Pancreas (tissue), 10 donors: Measurements from ENCODE around the gene APOBEC3C. TPM values are rescaled to one million over a fixed set of nuclear protein-coding genes. Genes with fewer than 3 reads are reported as not detected.
A peak's percentile ranks its signal among the peaks of the same experiment; 100 is the strongest.

ENCODE experiments used
- ATAC-seq, 4 donors: fragments of 200-7000 bp; cut with Tn5 transposase; one replicate each; pipeline versions ENCODE4 v1.8.0 to v1.9.1; 2020; ENCODE audit warnings: mild to moderate bottlenecking in 4 of 4, moderate library complexity in 4 of 4
- DNase-seq, 6 donors: peaks; one replicate each; pipeline ENCODE4 v3.0.0-alpha.2; 2020
- FAIRE-seq: peaks from 2 replicates; lab custom pipeline; 2012; peaks lifted over from hg19 to GRCh38; lab: Jason Lieb, UNC
- H3K27ac ChIP-seq, 4 donors: fragments of 200-600 bp; sonication (generic); 1 replicate in 3 of 4; 2 replicates in 1 of 4; pipeline versions ENCODE4 v1.5.0 to v1.8.0; 2020
- H3K27me3 ChIP-seq, 4 donors: fragments of 200-600 bp; one replicate each; pipeline ENCODE4 v1.8.0; 2021
- H3K36me3 ChIP-seq, 3 donors: fragments of 200-600 bp; sonication (generic) in 1 of 3; one replicate each; pipeline versions ENCODE4 v1.5.0 to v1.8.0; 2020 to 2021
- H3K4me1 ChIP-seq, 3 donors: fragments of 200-600 bp; one replicate each; pipeline ENCODE4 v1.8.0; 2021
- H3K4me3 ChIP-seq, 4 donors: fragments of 200-600 bp; sonication (generic) in 2 of 4; one replicate each; pipeline versions ENCODE4 v1.5.0 to v1.8.0; 2020 to 2021
- H3K9me3 ChIP-seq, 4 donors: fragments of 200-600 bp; one replicate each; pipeline ENCODE4 v1.8.0; 2021
- CTCF ChIP-seq, 4 donors: fragments of 200-600 bp; sonication (generic) in 3 of 4; IDR thresholded peaks; one replicate each; pipeline versions ENCODE4 v1.5.0 to v1.8.0; 2021; ENCODE audit warnings: antibody characterized with exemption in 4 of 4
- whole genome bisulfite sequencing, 2 donors: extraction: QIAGEN DNeasy Blood & Tissue Kit; methylation state at CpG; one replicate each; pipeline ENCODE4 v1.1.7; 2013; 5-methylcytosine and 5-hydroxymethylcytosine counted together
- intact Hi-C, 3 donors: fragments of 100-400 bp; cut with DNase I; formaldehyde crosslinking; loops; one replicate each; pipeline versions ENCODE4 v1.11.1 to v1.14.2; 2022
- polyA plus RNA-seq, 2 donors: library from polyadenylated mRNA; stranded (reverse); fragments of 200-250 nt; gene quantifications; one replicate each; pipeline ENCODE4 v1.2.3, GENCODE V29; 2013
- total RNA-seq, 6 donors: library from RNA; stranded (reverse); fragmentation: NEBNext Ultra II Directional in 4 of 6; extraction: Animal tissue kit (Norgen Biotek cat#: 25700) in 4 of 6; gene quantifications; one replicate each; pipeline versions ENCODE4 v1.2.1 to v1.2.4, GENCODE V29; 2021 to 2023
- donor health status: healthy with polysubstance abuse.
- donor health status: DM: no; HTN: no; CAD: no; lungs with moderate emphysema.
- donor health status: DM: no; HTN: no; CAD: no.
- donor health status: control.
- donor health status: control.
- donor health status: Bipolar disorder and iron deficiency.
- donor health status: DM: yes; HTN: yes; CAD: no.
- donor health status: DM: no; HTN: no; CAD: no.
- donor health status: DM: no; HTN: no; CAD: no.
- donor health status: DM: yes; HTN: yes; CAD: no.

The APOBEC3C gene
- total and polyA plus RNA-seq, 8 donors, result 2.5 to 12.0 (median 5.1) TPM

DNA sequence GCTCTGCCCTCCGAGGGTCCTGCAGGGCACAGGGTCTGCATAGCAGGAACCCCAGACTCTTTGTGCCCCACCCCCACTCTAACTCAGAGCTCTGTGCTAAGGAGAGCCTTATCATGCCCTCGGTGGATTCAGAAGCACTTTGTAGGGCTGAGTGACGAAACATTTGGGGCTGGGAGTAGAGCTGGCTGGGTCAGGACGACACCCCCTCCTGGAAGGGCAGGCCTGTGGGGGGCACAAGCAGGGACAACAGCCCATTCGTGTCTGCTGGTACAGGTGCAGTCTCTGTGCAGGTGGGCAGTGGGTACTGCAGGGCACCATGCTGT, 47.7 kb upstream of the APOBEC3C start:
- no peaks in the 10 kb centered on the region for H3K36me3 ChIP-seq
- TF ChIP-seq CTCF (IDR thresholded peaks at IDR 0.05), result no peak
- intact Hi-C loops, result no loop called here
- H3K9me3 ChIP-seq, result no peaks in the 10 kb centered on the region
- FAIRE-seq (no peak), ATAC-seq (no peak), DNase-seq (no peak)
- H3K27me3 ChIP-seq, result no peaks in the 10 kb centered on the region
- 51 to 64% methylated on average over 5 of the region's 5 CpGs for whole genome bisulfite sequencing, 2 donors
- H3K4me1 ChIP-seq, result peaks cover 0 to 8% (median 0%) of the 10 kb centered on the region in 3 donors
- H3K4me3 ChIP-seq, result no peak overlapping the region
- H3K27ac ChIP-seq, result no peak overlapping the region

- intact Hi-C loops, result no loop called here
- no peak for ATAC-seq
- H3K4me1 ChIP-seq, result peaks cover 0 to 8% (median 0%) of the 10 kb centered on the region in 3 donors
- no peak overlapping the region for H3K4me3 ChIP-seq
- WGBS, 2 donors, result 89 to 90% methylated on average over 7 of the region's 7 CpGs
- no peaks in the 10 kb centered on the region for H3K36me3 ChIP-seq
- no peaks in the 10 kb centered on the region for H3K27me3 ChIP-seq
- no peak for DNase-seq
- no peak overlapping the region for H3K27ac ChIP-seq
- no peak for FAIRE-seq
- no peak for TF ChIP-seq CTCF (IDR thresholded peaks at IDR 0.05)
- no peaks in the 10 kb centered on the region for H3K9me3 ChIP-seq
Measured at GRCh38 chr22:38966942-38967341, 47.1 kb upstream of the APOBEC3C start.

DNA sequence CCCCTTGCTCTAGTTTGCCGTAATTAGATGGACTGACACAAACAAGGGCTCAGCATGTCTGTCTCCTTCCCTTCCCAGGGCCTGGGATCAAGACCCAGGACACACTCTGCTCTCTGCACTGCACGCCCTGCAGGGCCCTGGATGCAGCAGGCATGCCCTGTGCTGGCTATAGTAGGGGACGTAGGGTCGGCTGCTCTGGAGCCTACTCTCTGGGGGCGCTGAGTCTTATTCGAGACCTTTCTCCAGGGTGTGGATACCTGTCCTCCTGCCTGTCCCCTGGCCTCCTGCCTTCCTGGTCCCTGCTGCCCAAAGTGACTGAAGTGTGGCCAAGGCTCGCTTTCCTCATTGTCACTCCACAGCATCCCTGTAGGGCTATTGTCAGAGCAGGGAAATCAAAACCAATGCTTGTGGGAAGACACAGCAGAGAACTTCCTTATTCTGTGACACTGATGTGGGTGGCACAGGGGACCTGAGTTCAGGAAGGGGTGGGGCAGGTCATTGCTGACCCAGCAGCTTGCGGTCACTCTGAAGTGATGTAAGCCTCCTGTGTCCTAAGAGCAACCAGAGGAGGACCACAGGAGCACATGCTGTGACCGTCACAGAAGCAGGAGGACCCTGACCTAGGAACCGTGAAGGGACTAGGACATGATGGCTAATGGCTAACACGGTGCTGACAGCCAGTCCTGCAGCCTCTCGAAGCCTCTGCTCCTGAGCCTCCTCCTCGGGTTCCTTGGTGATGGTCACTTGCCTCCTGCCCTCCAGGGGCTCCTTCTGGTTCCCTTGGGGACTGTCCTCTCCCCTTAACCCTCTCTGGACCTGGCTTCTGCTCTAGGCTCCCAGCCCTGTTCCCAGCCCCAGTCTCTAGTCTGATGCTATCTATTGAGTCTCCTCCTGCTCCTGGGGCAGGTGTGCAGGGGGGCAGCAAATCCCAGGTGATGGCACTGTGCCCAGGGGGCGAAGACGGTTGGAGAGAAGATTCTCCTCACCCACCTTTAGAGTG, 46.3 kb upstream of the APOBEC3C start:
- 73 to 78% methylated on average over 15 of the region's 15 CpGs for WGBS, 2 donors
- DNase-seq (peak in 1 of 6 donors; percentile 45), ATAC-seq (peak in 1 of 4 donors; percentile 20), FAIRE-seq (no peak)
- TF ChIP-seq CTCF (IDR thresholded peaks at IDR 0.05), result no peak
- H3K4me1 ChIP-seq, result peaks cover 0 to 8% (median 0%) of the 10 kb centered on the region in 3 donors
- H3K27me3 ChIP-seq, result no peaks in the 10 kb centered on the region
- no peak overlapping the region for H3K4me3 ChIP-seq
- no peak overlapping the region for H3K27ac ChIP-seq
- no peaks in the 10 kb centered on the region for H3K9me3 ChIP-seq
- H3K36me3 ChIP-seq, result no peaks in the 10 kb centered on the region
- intact Hi-C loops, result no loop called here

DNA sequence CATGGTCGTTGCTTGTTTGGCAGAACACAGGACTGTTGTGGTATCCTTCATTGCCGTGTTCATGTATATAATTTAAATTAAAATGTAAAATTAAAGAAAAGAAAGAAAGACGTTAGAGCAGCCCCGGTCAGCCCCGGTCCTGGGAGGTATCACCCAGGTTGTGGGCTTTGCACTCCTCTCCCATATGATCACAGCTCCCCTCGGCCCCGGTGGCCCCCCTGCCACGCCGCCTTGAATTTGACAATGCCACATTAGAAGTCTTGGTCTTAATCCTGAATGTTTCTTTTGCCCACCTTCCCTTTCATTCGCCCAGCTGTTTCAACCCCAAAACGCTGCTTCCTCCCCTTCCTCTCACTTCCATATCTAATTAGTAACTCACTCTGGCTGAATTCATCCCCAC, 45.3 kb upstream of the APOBEC3C start:
- WGBS, 2 donors, result 77 to 84% methylated on average over 11 of the region's 11 CpGs
- FAIRE-seq (no peak), DNase-seq (no peak), ATAC-seq (no peak)
- no peaks in the 10 kb centered on the region for H3K36me3 ChIP-seq
- no peak overlapping the region for H3K27ac ChIP-seq
- no peak for TF ChIP-seq CTCF (IDR thresholded peaks at IDR 0.05)
- H3K27me3 ChIP-seq, result no peaks in the 10 kb centered on the region
- H3K4me3 ChIP-seq, result no peak overlapping the region
- H3K9me3 ChIP-seq, result no peaks in the 10 kb centered on the region
- intact Hi-C loops, result no loop called here
- H3K4me1 ChIP-seq, result peaks cover 0 to 8% (median 0%) of the 10 kb centered on the region in 3 donors

DNA sequence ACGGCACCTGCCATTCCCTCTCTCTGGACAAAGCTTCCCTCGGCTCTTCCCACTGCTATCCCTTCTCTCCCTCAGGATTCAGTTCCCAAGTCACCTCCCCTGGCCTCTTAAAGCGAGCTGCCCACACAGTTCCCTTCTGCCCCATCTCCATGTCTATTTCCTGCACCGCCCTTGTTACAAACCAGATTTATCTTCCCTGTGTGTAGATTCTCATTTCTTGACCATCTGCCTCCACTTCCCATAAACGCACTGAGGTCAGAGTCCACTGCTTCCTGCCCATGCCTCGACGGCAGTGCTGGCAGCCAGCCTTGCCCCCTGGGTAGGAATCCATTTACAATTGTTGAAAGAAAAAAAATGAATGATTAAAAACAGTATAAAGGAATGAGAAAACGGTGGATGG, 43.5 kb upstream of the APOBEC3C start:
- DNase-seq (no peak), ATAC-seq (no peak), FAIRE-seq (no peak)
- Histone ChIP-seq H3K27ac (no peak overlapping the region), H3K4me1 (no peaks in the 10 kb centered on the region), H3K9me3 (no peaks in the 10 kb centered on the region), H3K4me3 (no peak overlapping the region), H3K27me3 (no peaks in the 10 kb centered on the region), H3K36me3 (no peaks in the 10 kb centered on the region)
- 37 to 39% methylated on average over 8 of the region's 8 CpGs for WGBS, 2 donors
- intact Hi-C loops, result no loop called here
- no peak for TF ChIP-seq CTCF (IDR thresholded peaks at IDR 0.05)
